Coronary artery (tissue), 2 donors: ENCODE measurements around the gene LUZP1.
A peak's percentile ranks its signal among the peaks of the same experiment; 100 is the strongest.

Source experiments
- DNase-seq: peaks from one replicate; pipeline ENCODE4 v3.0.0-alpha.2; 2017; ENCODE audit warnings: low spot score
- H3K27ac ChIP-seq, 2 donors: fragments of 200-600 bp; sonication (generic); one replicate each; pipeline ENCODE4 v1.5.1; 2016 to 2019
- H3K4me3 ChIP-seq: fragments of 200-600 bp; sonication (generic); 2 replicates; pipeline ENCODE4 v1.5.1; 2016; ENCODE audit warnings: mild to moderate bottlenecking, moderate library complexity
- TF ChIP-seq, protein P1 (sequence below): fragments of 200-600 bp; sonication (generic); IDR thresholded peaks from one replicate; pipeline ENCODE4 v1.5.1; 2019; ENCODE audit warnings: antibody characterized with exemption

Gene LUZP1

DNA sequence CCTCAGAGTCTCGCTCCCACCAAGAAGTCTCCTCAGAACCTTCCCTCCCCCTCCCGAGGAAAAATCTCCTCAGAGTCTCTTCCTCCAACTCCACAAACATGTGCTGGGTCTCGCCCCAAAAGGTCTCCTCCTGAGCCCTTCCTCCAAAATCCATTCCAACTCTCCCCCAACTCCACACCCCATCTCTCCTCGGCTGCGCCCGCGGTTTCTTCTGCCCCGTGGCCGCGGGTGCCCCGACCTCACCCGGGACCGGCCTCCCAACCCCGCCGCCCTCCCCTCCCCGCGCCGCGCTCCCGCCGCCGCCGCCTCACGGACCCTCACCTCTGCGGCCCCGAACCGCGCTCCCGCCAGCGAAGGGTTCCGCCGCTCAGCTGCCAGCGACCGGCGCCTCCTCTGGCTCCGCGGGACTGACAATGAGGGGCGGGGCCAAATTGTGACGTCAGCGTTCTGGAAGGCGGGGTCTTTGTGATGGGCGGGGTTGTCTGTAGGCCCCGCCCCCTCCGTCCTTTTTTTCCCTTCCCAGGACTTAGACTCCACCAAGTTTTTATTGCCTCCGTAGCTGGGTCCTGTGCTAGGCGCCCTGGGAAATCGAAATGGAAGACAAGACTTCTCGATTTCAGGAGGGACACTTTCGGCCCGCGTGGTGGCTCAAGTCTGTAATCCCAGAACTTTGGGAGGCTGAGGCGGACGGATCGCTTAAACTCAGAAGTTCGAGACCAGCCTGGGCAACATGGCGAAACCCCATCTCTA is at the start of gene LUZP1:
Gene LUZP1, minus strand, starts transcription at position 412 of the 750 bp plus-strand sequence.
- peak within 1 kb of the TSS; percentile 83 to 97 for H3K27ac ChIP-seq
- TF ChIP-seq, protein P1, sequence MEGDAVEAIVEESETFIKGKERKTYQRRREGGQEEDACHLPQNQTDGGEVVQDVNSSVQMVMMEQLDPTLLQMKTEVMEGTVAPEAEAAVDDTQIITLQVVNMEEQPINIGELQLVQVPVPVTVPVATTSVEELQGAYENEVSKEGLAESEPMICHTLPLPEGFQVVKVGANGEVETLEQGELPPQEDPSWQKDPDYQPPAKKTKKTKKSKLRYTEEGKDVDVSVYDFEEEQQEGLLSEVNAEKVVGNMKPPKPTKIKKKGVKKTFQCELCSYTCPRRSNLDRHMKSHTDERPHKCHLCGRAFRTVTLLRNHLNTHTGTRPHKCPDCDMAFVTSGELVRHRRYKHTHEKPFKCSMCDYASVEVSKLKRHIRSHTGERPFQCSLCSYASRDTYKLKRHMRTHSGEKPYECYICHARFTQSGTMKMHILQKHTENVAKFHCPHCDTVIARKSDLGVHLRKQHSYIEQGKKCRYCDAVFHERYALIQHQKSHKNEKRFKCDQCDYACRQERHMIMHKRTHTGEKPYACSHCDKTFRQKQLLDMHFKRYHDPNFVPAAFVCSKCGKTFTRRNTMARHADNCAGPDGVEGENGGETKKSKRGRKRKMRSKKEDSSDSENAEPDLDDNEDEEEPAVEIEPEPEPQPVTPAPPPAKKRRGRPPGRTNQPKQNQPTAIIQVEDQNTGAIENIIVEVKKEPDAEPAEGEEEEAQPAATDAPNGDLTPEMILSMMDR: no peak
- DNase-seq: peak; percentile 93

GRCh38 chr1:23217421-23218115 is 48.9 kb upstream of the LUZP1 start, which contains the start of gene HTR1D:
HTR1D (minus strand) TSS chr1:23217502; CDS start chr1:23194219, 23,283 bp downstream.
- DNase-seq: no peak
- Histone ChIP-seq H3K27ac (no peak within 1 kb of the TSS), H3K4me3 (peak within 1 kb of the TSS; percentile 68)
- TF ChIP-seq, protein P1: no peak

More for the DNA sequence above, at the start of gene LUZP1:
- H3K4me3 ChIP-seq: peak within 1 kb of the TSS; percentile 94

DNA sequence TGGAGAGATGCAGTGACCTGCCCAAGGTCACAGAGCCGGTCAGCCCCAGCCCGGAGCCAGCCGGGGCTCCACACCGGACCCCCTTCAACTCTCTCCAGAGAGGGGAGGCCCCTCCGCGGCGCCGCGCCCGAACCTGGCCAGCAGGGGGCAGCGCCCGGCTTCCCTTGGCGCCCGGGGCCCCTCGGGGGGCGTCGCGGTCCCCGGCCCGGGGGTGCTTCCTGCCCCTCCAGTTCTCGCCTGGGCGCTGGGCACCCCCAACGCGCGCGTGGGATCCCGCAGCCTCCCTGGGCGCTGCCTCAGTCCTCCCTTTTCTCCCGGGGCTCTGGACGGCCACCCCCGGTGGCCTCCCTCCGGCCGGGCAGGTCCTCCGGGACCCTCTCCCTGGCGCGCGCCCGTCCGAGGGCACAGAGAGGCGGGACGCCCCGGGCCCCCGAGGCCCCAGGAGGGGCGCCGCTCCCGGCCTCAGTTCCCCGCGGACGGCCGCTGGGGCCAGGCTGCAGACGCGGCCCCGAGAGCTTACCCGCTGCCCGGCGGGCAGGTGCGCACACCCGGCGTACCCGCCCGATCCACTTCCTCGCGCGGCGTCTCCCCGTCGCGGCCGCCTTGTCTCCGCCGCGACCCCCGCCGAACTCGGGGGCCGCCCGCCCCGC is 48.2 kb upstream of the LUZP1 start:
- DNase-seq: no peak
- no peak overlapping the region for H3K27ac ChIP-seq
- peak overlapping the region; percentile 68 for H3K4me3 ChIP-seq
- TF ChIP-seq, protein P1: no peak

GRCh38 chr1:23215751-23216449 is 47.2 kb upstream of the LUZP1 start:
- Histone ChIP-seq H3K4me3 (no peak overlapping the region), H3K27ac (no peak overlapping the region)
- TF ChIP-seq, protein P1: no peak
- DNase-seq: no peak

DNA sequence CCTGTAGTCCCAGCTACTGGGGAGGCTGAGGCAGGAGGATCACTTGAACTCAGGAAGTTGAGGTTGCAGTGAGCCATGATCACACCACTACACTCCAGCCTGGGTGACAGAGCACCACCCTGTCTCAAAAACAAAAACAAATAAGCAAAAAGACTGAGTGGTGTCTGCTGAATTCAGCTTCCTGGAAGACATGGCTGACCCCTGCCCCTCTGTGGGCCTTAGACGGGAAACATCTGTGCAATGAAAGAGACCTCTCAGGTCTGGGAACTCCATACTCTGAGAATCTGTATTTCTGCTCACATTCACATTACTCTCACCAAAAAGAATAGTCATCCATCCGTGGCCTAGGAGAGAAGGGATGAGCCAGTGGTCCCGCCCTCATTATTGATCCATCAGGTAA is 46.6 kb upstream of the LUZP1 start:
- no peak for DNase-seq
- TF ChIP-seq, protein P1: no peak

DNA sequence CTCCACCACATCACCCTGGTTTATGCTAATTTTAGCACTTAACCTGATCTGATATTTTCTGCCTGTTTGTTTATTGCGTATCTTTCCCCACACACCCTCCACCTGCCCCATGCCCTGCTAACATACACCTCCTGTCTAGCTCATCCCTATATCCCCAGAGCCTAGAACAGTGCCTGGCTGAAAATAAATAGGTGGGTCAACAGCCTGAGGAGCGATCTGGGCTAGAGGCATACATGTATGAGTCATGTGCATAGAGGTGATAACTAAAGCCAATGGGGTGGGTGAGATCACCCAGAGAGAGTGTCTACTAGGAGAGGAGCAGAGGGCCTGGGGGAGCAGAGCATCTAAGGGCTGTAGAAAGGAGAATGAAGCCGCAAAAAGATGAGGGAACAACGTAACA is 46.0 kb upstream of the LUZP1 start:
- Histone ChIP-seq H3K27ac (no peak overlapping the region), H3K4me3 (no peak overlapping the region)
- no peak for DNase-seq
- TF ChIP-seq, protein P1: no peak

More for the DNA sequence above, 46.6 kb upstream of the LUZP1 start:
- Histone ChIP-seq H3K27ac (no peak overlapping the region), H3K4me3 (no peak overlapping the region)
